Measurements from ENCODE around the gene SPSB2. TPM values are rescaled to one million over a fixed set of nuclear protein-coding genes. Genes with fewer than 3 reads are reported as not detected.
"Not testable (repeated sequence)": the region's sequence is repeated elsewhere in the genome, so short reads cannot be mapped to it uniquely, and the experiment has no call there.

Gene SPSB2
- total and polyA plus RNA-seq, 2 experiments from 2014 or later, result 4.4 to 4.8 TPM

DNA sequence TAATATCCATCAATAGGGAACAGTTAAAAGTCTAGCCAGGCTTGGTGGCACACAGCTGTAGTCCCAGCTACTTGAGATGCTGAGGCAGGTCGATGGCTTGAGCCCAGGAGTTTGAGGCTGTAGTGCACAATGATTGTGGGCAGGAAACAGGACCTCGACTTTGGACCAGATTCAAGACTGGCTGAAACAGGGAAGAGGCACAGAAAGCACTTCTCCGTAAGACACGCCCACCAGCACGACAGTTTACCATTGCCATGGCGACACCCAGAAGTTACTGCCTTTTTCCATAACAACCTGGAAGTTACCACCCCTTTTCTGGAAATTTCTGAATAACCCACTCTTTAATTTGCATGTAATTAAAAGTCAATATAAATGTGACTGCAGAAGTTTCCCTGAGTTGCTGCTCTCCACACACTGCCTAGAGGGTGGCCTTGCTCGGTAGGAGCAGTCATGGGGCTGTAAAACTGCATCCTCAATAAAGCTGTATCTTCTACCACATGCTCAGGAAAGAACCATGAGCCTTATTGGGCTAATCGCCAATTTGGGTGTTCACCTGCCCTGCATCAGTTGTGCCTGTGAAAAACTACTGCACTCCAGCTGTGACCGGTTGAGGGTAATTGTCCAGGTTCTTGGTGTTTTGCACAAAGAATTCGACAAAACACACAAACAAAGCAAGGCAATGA, 26.9 kb upstream of the SPSB2 start:
- Histone ChIP-seq H3F3A (ENCODE audit: insufficient read depth) (no peaks in the 10 kb centered on the region), H3K9me3 (ENCODE audit: low read depth) (no peaks in the 10 kb centered on the region), H3K4me1 (ENCODE audit: insufficient read depth) (peaks cover 4% of the 10 kb centered on the region; the same call in 1 of the 2 replicates), H4K20me1 (ENCODE audit: insufficient read depth) (no peaks in the 10 kb centered on the region), H3K36me3 (ENCODE audit: low read depth) (no peaks in the 10 kb centered on the region), H3K27ac (no peak overlapping the region), H3K9me2 (ENCODE audit: insufficient read depth) (no peaks in the 10 kb centered on the region), H3K9ac (no peak overlapping the region), H2AFZ (no peak overlapping the region), H3K79me2 (ENCODE audit: insufficient read depth) (no peaks in the 10 kb centered on the region), H3K4me3 (no peak overlapping the region), H3K27me3 (replicated peaks; ENCODE audit: insufficient read depth) (no peaks in the 10 kb centered on the region), H3K4me2 (ENCODE audit: unreplicated experiment) (no peak overlapping the region)
- no peak for TF ChIP-seq EZH2 (IDR thresholded peaks at IDR 0.05; ENCODE audit: insufficient read depth, poor library complexity, severe bottlenecking)
- no peak for TF ChIP-seq EZH2phosphoT487 (IDR thresholded peaks at IDR 0.05; ENCODE audit: insufficient read depth, low read depth)
- in situ Hi-C loops (cut with MboI), result no loop called here
- 62 to 66% methylated on average over 10 of the region's 10 CpGs for WGBS, 2 experiments (ENCODE audit: low coverage in 1 of 2, low lambda C conversion rate in 2 of 2, missing lambda C conversion rate in 2 of 2)
- peak; percentile 31 for DNase-seq

DNA sequence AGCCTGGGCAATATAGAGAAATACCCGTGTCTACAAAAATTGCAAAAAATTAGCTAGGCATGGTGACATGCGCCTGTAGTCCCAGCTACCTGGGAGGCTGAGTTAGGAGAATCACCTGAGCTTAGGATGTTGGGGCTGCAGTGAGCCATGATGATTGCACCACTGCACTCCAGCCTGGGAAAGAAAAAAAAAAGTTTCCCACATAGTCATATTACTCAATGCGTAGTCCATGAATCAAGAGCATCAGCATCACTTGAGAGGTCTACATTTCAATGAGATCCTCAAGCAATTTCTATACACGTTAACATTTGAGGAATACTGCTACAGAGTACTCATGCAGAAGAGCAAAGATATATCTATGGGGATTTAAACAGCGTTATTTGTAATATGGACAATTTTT, 26.3 kb upstream of the SPSB2 start:
- no peak for DNase-seq
- no peak overlapping the region for H3K9ac ChIP-seq
- H3K9me2 ChIP-seq (ENCODE audit: insufficient read depth), result no peaks in the 10 kb centered on the region
- H3K36me3 ChIP-seq (ENCODE audit: low read depth), result no peaks in the 10 kb centered on the region
- no peaks in the 10 kb centered on the region for H3K79me2 ChIP-seq (ENCODE audit: insufficient read depth)
- no peak overlapping the region for H3K27ac ChIP-seq
- H3K4me1 ChIP-seq (ENCODE audit: insufficient read depth), result peaks cover 4% of the 10 kb centered on the region; the same call in 1 of the 2 replicates
- WGBS, 2 experiments (ENCODE audit: low coverage in 1 of 2, low lambda C conversion rate in 2 of 2, missing lambda C conversion rate in 2 of 2), result 90% methylated on average over 5 of the region's 5 CpGs
- H3K4me2 ChIP-seq (ENCODE audit: unreplicated experiment), result no peak overlapping the region
- H4K20me1 ChIP-seq (ENCODE audit: insufficient read depth), result no peaks in the 10 kb centered on the region
- H3F3A ChIP-seq (ENCODE audit: insufficient read depth), result no peaks in the 10 kb centered on the region
- H3K27me3 ChIP-seq (replicated peaks; ENCODE audit: insufficient read depth), result no peaks in the 10 kb centered on the region
- in situ Hi-C loops (cut with MboI), result no loop called here
- no peak overlapping the region for H3K4me3 ChIP-seq
- TF ChIP-seq EZH2phosphoT487 (IDR thresholded peaks at IDR 0.05; ENCODE audit: insufficient read depth, low read depth) (no peak), EZH2 (IDR thresholded peaks at IDR 0.05; ENCODE audit: insufficient read depth, poor library complexity, severe bottlenecking) (no peak)
- H3K9me3 ChIP-seq (ENCODE audit: low read depth), result no peaks in the 10 kb centered on the region
- no peak overlapping the region for H2AFZ ChIP-seq

- Histone ChIP-seq H3K9me3 (ENCODE audit: low read depth) (no peaks in the 10 kb centered on the region), H3K79me2 (ENCODE audit: insufficient read depth) (no peaks in the 10 kb centered on the region), H3K27ac (no peak overlapping the region), H3K4me1 (ENCODE audit: insufficient read depth) (no peaks in the 10 kb centered on the region), H3K9ac (no peak overlapping the region), H2AFZ (no peak overlapping the region), H3F3A (ENCODE audit: insufficient read depth) (no peaks in the 10 kb centered on the region), H3K27me3 (replicated peaks; ENCODE audit: insufficient read depth) (no peaks in the 10 kb centered on the region), H3K4me3 (no peak overlapping the region), H3K36me3 (ENCODE audit: low read depth) (no peaks in the 10 kb centered on the region), H4K20me1 (ENCODE audit: insufficient read depth) (no peaks in the 10 kb centered on the region), H3K4me2 (ENCODE audit: unreplicated experiment) (no peak overlapping the region), H3K9me2 (ENCODE audit: insufficient read depth) (no peaks in the 10 kb centered on the region)
- 53% methylated on average over 6 of the region's 6 CpGs for WGBS, 2 experiments (ENCODE audit: low coverage in 1 of 2, low lambda C conversion rate in 2 of 2, missing lambda C conversion rate in 2 of 2)
- in situ Hi-C loops (cut with MboI), result no loop called here
- no peak for DNase-seq
- no peak for TF ChIP-seq EZH2phosphoT487 (IDR thresholded peaks at IDR 0.05; ENCODE audit: insufficient read depth, low read depth)
- no peak for TF ChIP-seq EZH2 (IDR thresholded peaks at IDR 0.05; ENCODE audit: insufficient read depth, poor library complexity, severe bottlenecking)
Measured at GRCh38 chr12:6896846-6897435, 23.8 kb upstream of the SPSB2 start.

DNA sequence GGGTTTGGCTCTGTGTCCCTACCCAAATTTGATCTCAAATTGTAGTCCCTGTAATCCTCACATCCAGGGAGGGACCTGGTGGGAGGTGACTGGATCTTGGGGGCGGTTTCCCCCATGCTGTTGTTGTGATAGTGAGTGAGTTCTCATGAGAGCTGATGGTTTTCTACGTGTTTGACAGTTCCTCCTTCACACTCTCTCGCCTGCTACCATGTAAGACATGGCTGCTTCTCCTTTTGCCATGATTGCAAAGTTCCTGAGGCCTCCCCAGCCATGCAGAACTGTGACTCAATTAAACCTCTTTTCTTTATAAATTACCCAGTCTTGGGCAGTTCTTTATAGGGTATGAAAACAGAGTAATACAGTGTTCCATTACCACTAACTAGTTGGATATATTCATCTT, 21.2 kb upstream of the SPSB2 start:
- Histone ChIP-seq H3F3A (ENCODE audit: insufficient read depth) (peaks cover 17% of the 10 kb centered on the region), H3K9me2 (ENCODE audit: insufficient read depth) (no peaks in the 10 kb centered on the region)

GRCh38 chr12:6892683-6893082, 19.6 kb upstream of the SPSB2 start:
- H3K27ac ChIP-seq; H3K4me3 ChIP-seq; H4K20me1 ChIP-seq (ENCODE audit: insufficient read depth); H3K4me1 ChIP-seq (ENCODE audit: insufficient read depth); H3K36me3 ChIP-seq (ENCODE audit: low read depth); H3K9ac ChIP-seq; H3K79me2 ChIP-seq (ENCODE audit: insufficient read depth); in situ Hi-C loops (cut with MboI); H3K9me2 ChIP-seq (ENCODE audit: insufficient read depth); DNase-seq; H3K4me2 ChIP-seq (ENCODE audit: unreplicated experiment); H3K27me3 ChIP-seq (replicated peaks; ENCODE audit: insufficient read depth); H2AFZ ChIP-seq; H3K9me3 ChIP-seq (ENCODE audit: low read depth): not testable (repeated sequence)
- H3F3A ChIP-seq (ENCODE audit: insufficient read depth), result peaks cover 20% of the 10 kb centered on the region
- WGBS, 2 experiments (ENCODE audit: low coverage in 1 of 2, low lambda C conversion rate in 2 of 2, missing lambda C conversion rate in 2 of 2), result 82 to 83% methylated on average over 3 of the region's 3 CpGs

More for the DNA sequence above, 21.2 kb upstream of the SPSB2 start:
- no peak overlapping the region for H3K4me2 ChIP-seq (ENCODE audit: unreplicated experiment)
- no peak overlapping the region for H2AFZ ChIP-seq
- in situ Hi-C loops (cut with MboI), result no loop called here
- H3K4me3 ChIP-seq, result no peak overlapping the region
- no peaks in the 10 kb centered on the region for H3K79me2 ChIP-seq (ENCODE audit: insufficient read depth)
- peaks cover 10% of the 10 kb centered on the region; the same call in 1 of the 2 replicates for H3K4me1 ChIP-seq (ENCODE audit: insufficient read depth)
- no peak overlapping the region for H3K9ac ChIP-seq
- no peak for DNase-seq
- H4K20me1 ChIP-seq (ENCODE audit: insufficient read depth), result no peaks in the 10 kb centered on the region
- no peaks in the 10 kb centered on the region for H3K9me3 ChIP-seq (ENCODE audit: low read depth)
- 90 to 97% methylated on average over 3 of the region's 3 CpGs for WGBS, 2 experiments (ENCODE audit: low coverage in 1 of 2, low lambda C conversion rate in 2 of 2, missing lambda C conversion rate in 2 of 2)
- TF ChIP-seq EZH2phosphoT487 (IDR thresholded peaks at IDR 0.05; ENCODE audit: insufficient read depth, low read depth), result no peak
- TF ChIP-seq EZH2 (IDR thresholded peaks at IDR 0.05; ENCODE audit: insufficient read depth, poor library complexity, severe bottlenecking), result no peak
- H3K27ac ChIP-seq, result no peak overlapping the region
- no peaks in the 10 kb centered on the region for H3K27me3 ChIP-seq (replicated peaks; ENCODE audit: insufficient read depth)
- H3K36me3 ChIP-seq (ENCODE audit: low read depth), result no peaks in the 10 kb centered on the region

Data from GM23248 (cell line).